ENCODE results near the gene MIAT.

MIAT gene

GRCh38 chr22:26674211-26675190 is 17.1 kb downstream of the MIAT start:
- Histone ChIP-seq H3K36me3 (ENCODE audit: control insufficient read depth, insufficient read depth, low read length) (peaks cover 2% of the 10 kb centered on the region), H3K4me3 (ENCODE audit: insufficient read depth, low read depth, low read length) (no peak overlapping the region), H3K27ac (ENCODE audit: insufficient read depth, low read depth, low read length, poor library complexity, severe bottlenecking) (no peak overlapping the region), H3K4me1 (ENCODE audit: control insufficient read depth, insufficient read depth, low read length) (peaks cover 32% of the 10 kb centered on the region), H3K9me3 (ENCODE audit: control insufficient read depth, low read length) (no peaks in the 10 kb centered on the region), H3K27me3 (ENCODE audit: control insufficient read depth, insufficient read depth, low read length, poor library complexity, severe bottlenecking) (no peaks in the 10 kb centered on the region)
- WGBS, 2 experiments, result 90% methylated on average over 9 of the region's 9 CpGs

GRCh38 chr22:26675687-26676268 is 18.4 kb downstream of the MIAT start:
- H3K27me3 ChIP-seq (ENCODE audit: control insufficient read depth, insufficient read depth, low read length, poor library complexity, severe bottlenecking), result no peaks in the 10 kb centered on the region
- peaks cover 32% of the 10 kb centered on the region for H3K4me1 ChIP-seq (ENCODE audit: control insufficient read depth, insufficient read depth, low read length)
- H3K36me3 ChIP-seq (ENCODE audit: control insufficient read depth, insufficient read depth, low read length), result no peaks in the 10 kb centered on the region
- no peaks in the 10 kb centered on the region for H3K9me3 ChIP-seq (ENCODE audit: control insufficient read depth, low read length)
- no peak overlapping the region for H3K27ac ChIP-seq (ENCODE audit: insufficient read depth, low read depth, low read length, poor library complexity, severe bottlenecking)
- H3K4me3 ChIP-seq (ENCODE audit: insufficient read depth, low read depth, low read length), result no peak overlapping the region
- 93 to 94% methylated on average over 4 of the region's 4 CpGs for WGBS, 2 experiments

GRCh38 chr22:26677217-26677616 is 19.8 kb downstream of the MIAT start:
- H3K9me3 ChIP-seq (ENCODE audit: control insufficient read depth, low read length), result no peaks in the 10 kb centered on the region
- 87 to 89% methylated on average over 5 of the region's 5 CpGs for WGBS, 2 experiments
- H3K27ac ChIP-seq (ENCODE audit: insufficient read depth, low read depth, low read length, poor library complexity, severe bottlenecking), result no peak overlapping the region
- H3K27me3 ChIP-seq (ENCODE audit: control insufficient read depth, insufficient read depth, low read length, poor library complexity, severe bottlenecking), result no peaks in the 10 kb centered on the region
- no peak overlapping the region for H3K4me3 ChIP-seq (ENCODE audit: insufficient read depth, low read depth, low read length)
- H3K36me3 ChIP-seq (ENCODE audit: control insufficient read depth, insufficient read depth, low read length), result no peaks in the 10 kb centered on the region
- H3K4me1 ChIP-seq (ENCODE audit: control insufficient read depth, insufficient read depth, low read length), result peaks cover 35% of the 10 kb centered on the region

GRCh38 chr22:26679003-26679629 is 21.7 kb downstream of the MIAT start:
- Histone ChIP-seq H3K27me3 (ENCODE audit: control insufficient read depth, insufficient read depth, low read length, poor library complexity, severe bottlenecking) (no peaks in the 10 kb centered on the region), H3K36me3 (ENCODE audit: control insufficient read depth, insufficient read depth, low read length) (no peaks in the 10 kb centered on the region), H3K4me3 (ENCODE audit: insufficient read depth, low read depth, low read length) (no peak overlapping the region), H3K4me1 (ENCODE audit: control insufficient read depth, insufficient read depth, low read length) (peaks cover 24% of the 10 kb centered on the region), H3K27ac (ENCODE audit: insufficient read depth, low read depth, low read length, poor library complexity, severe bottlenecking) (no peak overlapping the region), H3K9me3 (ENCODE audit: control insufficient read depth, low read length) (no peaks in the 10 kb centered on the region)
- 48 to 50% methylated on average over 9 of the region's 9 CpGs for WGBS, 2 experiments

- H3K4me1 ChIP-seq (ENCODE audit: control insufficient read depth, insufficient read depth, low read length), result peaks cover 20% of the 10 kb centered on the region
- no peaks in the 10 kb centered on the region for H3K27me3 ChIP-seq (ENCODE audit: control insufficient read depth, insufficient read depth, low read length, poor library complexity, severe bottlenecking)
- H3K9me3 ChIP-seq (ENCODE audit: control insufficient read depth, low read length), result no peaks in the 10 kb centered on the region
- 92 to 96% methylated on average over 3 of the region's 3 CpGs for WGBS, 2 experiments
- H3K36me3 ChIP-seq (ENCODE audit: control insufficient read depth, insufficient read depth, low read length), result no peaks in the 10 kb centered on the region
- H3K4me3 ChIP-seq (ENCODE audit: insufficient read depth, low read depth, low read length), result no peak overlapping the region
- H3K27ac ChIP-seq (ENCODE audit: insufficient read depth, low read depth, low read length, poor library complexity, severe bottlenecking), result no peak overlapping the region
These were observed 23.1 kb downstream of the MIAT start for GRCh38 chr22:26680485-26680884.

GRCh38 chr22:26681395-26681821 is 24.0 kb downstream of the MIAT start:
- WGBS, 2 experiments, result 62 to 70% methylated on average over 11 of the region's 11 CpGs

GRCh38 chr22:26684168-26684567 is 26.8 kb downstream of the MIAT start:
- H3K4me1 ChIP-seq (ENCODE audit: control insufficient read depth, insufficient read depth, low read length), result peaks cover 8% of the 10 kb centered on the region
- H3K27ac ChIP-seq (ENCODE audit: insufficient read depth, low read depth, low read length, poor library complexity, severe bottlenecking), result no peak overlapping the region
- H3K4me3 ChIP-seq (ENCODE audit: insufficient read depth, low read depth, low read length), result no peak overlapping the region
- H3K9me3 ChIP-seq (ENCODE audit: control insufficient read depth, low read length), result no peaks in the 10 kb centered on the region
- H3K27me3 ChIP-seq (ENCODE audit: control insufficient read depth, insufficient read depth, low read length, poor library complexity, severe bottlenecking), result peaks cover 14% of the 10 kb centered on the region
- WGBS, 2 experiments, result 74 to 90% methylated on average over 2 of the region's 2 CpGs
- H3K36me3 ChIP-seq (ENCODE audit: control insufficient read depth, insufficient read depth, low read length), result no peaks in the 10 kb centered on the region

More at GRCh38 chr22:26681395-26681821, 24.0 kb downstream of the MIAT start:
- Histone ChIP-seq H3K36me3 (ENCODE audit: control insufficient read depth, insufficient read depth, low read length) (no peaks in the 10 kb centered on the region), H3K27ac (ENCODE audit: insufficient read depth, low read depth, low read length, poor library complexity, severe bottlenecking) (peak overlapping the region; percentile 65), H3K4me1 (ENCODE audit: control insufficient read depth, insufficient read depth, low read length) (peaks cover 15% of the 10 kb centered on the region), H3K9me3 (ENCODE audit: control insufficient read depth, low read length) (no peaks in the 10 kb centered on the region), H3K27me3 (ENCODE audit: control insufficient read depth, insufficient read depth, low read length, poor library complexity, severe bottlenecking) (no peaks in the 10 kb centered on the region), H3K4me3 (ENCODE audit: insufficient read depth, low read depth, low read length) (no peak overlapping the region)

GRCh38 chr22:26685601-26686000 is 28.2 kb downstream of the MIAT start:
- no peaks in the 10 kb centered on the region for H3K36me3 ChIP-seq (ENCODE audit: control insufficient read depth, insufficient read depth, low read length)
- no peak overlapping the region for H3K27ac ChIP-seq (ENCODE audit: insufficient read depth, low read depth, low read length, poor library complexity, severe bottlenecking)
- no peaks in the 10 kb centered on the region for H3K9me3 ChIP-seq (ENCODE audit: control insufficient read depth, low read length)
- H3K27me3 ChIP-seq (ENCODE audit: control insufficient read depth, insufficient read depth, low read length, poor library complexity, severe bottlenecking), result peaks cover 21% of the 10 kb centered on the region
- 94 to 95% methylated on average over 6 of the region's 6 CpGs for WGBS, 2 experiments
- peaks cover 6% of the 10 kb centered on the region for H3K4me1 ChIP-seq (ENCODE audit: control insufficient read depth, insufficient read depth, low read length)
- no peak overlapping the region for H3K4me3 ChIP-seq (ENCODE audit: insufficient read depth, low read depth, low read length)

GRCh38 chr22:26687439-26687838 is 30.1 kb downstream of the MIAT start:
- H3K9me3 ChIP-seq (ENCODE audit: control insufficient read depth, low read length), result no peaks in the 10 kb centered on the region
- H3K4me3 ChIP-seq (ENCODE audit: insufficient read depth, low read depth, low read length), result no peak overlapping the region
- H3K4me1 ChIP-seq (ENCODE audit: control insufficient read depth, insufficient read depth, low read length), result no peaks in the 10 kb centered on the region
- H3K27ac ChIP-seq (ENCODE audit: insufficient read depth, low read depth, low read length, poor library complexity, severe bottlenecking), result no peak overlapping the region
- no peaks in the 10 kb centered on the region for H3K36me3 ChIP-seq (ENCODE audit: control insufficient read depth, insufficient read depth, low read length)
- H3K27me3 ChIP-seq (ENCODE audit: control insufficient read depth, insufficient read depth, low read length, poor library complexity, severe bottlenecking), result peaks cover 31% of the 10 kb centered on the region

Measured in ectodermal cell (in vitro differentiated cells).